Ramos (cell line): ENCODE measurements around the gene MAPK1.
"Not testable (repeated sequence)": the region's sequence is repeated elsewhere in the genome, so short reads cannot be mapped to it uniquely, and the experiment has no call there.

Experiments
- in situ Hi-C: fragments of 300-500 bp; cut with MboI; formaldehyde crosslinking; loops from one replicate; pipeline ENCODE4 v1.14.3; 2022; ENCODE audit warnings: low sequenced_read_pairs; ENCODE audit not compliant: unreplicated experiment

The MAPK1 gene

DNA sequence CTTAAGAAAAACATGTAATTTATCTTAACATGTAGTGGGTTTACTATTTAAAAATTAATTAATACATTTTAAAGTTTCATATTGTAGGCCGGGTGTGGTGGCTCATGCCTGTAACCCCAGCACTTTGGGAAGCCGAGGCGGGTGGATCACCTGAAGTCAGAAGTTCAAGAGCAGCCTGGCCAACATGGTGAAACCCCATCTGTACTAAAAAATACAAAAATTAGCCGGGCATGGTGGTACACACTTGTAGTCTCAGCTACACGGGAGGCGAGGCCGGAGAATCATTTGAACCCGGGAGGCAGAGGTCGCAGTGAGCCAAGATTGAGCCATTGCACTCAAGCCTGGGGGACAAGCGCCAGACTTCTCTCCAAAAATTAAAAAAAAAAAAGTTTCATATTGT lies 73.7 kb downstream of the MAPK1 start:
- in situ Hi-C loops = not testable (repeated sequence)

GRCh38 chr22:21791635-21792625 lies 75.5 kb downstream of the MAPK1 start:
- in situ Hi-C loops = no loop called here

DNA sequence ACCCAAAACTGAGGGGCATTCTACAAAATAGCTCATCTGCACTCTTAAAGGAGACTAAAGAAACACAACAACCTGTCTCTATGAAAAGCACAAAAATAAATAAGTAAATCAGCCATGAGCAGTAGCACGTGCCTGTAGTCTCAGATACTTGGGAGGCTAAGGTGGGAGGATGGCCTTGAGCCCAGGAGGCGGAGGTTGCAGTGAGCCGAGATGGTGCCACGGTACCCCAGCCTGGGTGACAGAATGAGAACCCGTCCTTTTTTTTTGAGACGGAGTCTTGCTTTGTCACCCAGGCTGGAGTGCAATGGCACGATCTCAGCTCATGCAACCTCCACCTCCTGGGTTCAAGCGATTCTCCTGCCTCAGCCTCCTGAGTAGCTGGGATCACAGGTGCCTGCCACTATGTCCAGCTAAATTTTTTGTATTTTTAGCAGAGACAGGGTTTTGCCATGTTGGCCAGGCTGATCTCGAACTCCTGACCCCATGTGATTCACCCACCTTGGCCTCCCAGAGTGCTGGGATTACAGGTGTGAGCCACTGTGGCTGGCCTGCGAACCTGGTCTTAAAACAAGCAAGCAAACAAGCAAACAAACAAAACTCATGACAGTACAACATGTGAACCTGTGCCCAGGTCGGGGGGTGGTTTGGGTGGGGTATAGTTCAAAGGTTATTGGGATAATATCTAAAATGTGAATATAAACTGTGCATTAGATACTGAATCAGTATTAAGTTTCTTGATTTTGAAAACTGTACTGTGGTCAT lies 76.4 kb downstream of the MAPK1 start:
- in situ Hi-C loops = not testable (repeated sequence)

DNA sequence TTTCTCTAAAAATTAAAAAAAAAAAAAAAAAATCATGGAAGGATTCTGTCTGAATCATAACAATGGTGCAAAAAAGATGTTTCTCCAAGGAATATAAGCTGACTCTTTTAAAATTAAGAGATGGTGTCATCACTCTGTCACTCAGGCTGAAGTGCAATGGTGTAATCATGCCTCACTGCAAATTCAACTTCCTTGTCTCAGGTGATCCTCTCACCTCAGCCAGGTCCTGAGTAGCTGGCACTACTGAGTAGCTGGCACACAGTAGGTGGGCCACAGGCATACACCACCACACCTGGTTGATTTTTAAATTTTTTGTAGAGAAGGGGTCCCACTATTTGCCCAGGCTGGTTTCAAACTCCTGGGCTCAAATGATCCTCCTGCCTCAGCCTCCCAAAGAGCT lies 77.1 kb downstream of the MAPK1 start:
- in situ Hi-C loops = no loop called here

DNA sequence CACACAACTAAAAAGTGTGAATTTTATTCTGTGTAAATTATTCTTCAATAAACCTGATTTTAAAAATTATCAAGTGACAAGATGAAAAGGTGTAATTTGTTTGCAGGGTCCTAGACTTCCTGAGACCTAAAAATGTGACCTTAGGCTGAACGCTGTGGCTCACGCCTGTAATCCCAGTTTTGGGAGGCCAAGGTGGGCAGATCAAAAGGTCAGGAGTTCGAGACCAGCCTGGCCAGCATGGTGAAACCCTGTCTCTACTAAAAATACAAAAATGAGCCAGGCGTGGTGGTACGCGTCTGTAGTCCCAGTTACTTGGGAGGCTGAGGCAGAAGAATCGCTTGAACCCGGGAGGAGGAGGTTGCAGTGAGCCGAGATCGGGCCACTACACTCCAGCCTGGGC lies 79.9 kb downstream of the MAPK1 start:
- in situ Hi-C loops = not testable (repeated sequence)

DNA sequence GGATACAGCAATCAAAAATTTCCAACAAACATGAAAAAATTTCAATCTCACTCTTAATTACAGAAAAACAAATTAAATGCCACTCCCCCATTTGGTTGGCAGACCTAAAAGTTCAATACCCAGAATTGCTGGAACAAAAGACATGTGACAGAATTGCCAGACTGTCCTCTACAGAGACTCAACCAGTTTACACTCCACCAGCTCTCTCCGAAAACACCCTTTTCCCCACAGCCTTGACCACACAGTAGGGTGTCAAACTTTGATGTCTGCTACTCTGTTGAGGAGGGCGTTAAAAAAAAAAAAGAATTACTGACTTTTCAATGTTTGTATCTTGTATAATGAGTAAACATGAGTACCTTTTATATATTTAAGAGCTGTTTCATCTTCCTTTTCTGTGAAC lies 87.2 kb downstream of the MAPK1 start:
- in situ Hi-C loops = no loop called here

DNA sequence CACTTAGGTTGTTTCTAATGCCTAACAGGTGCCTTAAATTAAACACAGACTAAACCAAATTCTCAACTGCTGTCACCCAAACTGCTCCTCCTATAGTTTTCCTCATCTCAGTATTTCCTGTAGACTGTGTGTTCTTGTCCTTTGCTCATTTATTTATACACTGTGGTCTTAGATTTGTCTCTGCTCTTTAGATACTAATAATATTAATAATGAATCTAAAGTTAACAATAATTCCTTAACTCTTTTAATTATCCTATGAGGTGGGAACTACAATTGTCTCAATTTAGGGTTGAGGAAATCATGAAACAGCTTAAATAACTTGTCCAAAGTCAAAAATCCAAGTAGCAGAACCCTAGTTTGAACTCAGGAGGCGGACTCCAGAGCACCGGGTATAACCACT lies 88.0 kb downstream of the MAPK1 start:
- in situ Hi-C loops = no loop called here

DNA sequence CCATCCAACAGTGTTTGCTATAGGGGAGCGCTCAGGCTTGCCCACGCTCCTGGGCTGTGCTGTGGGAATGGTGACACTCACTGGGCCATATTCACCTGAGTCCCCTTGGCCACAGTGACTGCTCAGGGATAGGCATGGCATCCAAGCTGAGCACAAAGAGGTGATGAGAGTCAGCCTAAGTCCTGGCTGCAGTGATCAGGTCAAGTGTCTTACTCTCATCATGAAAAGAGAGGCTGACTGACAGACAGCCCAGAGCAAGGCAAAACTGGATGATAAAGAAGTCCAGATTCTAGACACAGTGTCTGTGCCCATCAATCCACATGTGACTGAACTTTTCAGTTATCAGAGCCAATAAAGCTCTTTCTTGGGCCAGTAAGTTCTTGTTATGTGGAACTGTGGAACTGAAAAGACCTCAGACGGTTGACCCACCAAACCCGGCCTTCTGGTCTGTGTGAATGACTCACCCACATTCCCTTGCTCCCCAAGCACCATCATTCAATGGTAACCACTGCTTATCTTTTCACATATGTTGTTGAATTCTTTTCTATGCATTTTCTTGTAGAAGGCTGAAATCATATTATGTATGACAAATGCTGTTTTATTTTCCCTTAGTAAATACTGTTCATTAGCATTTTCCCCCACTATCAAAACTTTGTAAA lies 88.6 kb downstream of the MAPK1 start:
- in situ Hi-C loops = no loop called here

DNA sequence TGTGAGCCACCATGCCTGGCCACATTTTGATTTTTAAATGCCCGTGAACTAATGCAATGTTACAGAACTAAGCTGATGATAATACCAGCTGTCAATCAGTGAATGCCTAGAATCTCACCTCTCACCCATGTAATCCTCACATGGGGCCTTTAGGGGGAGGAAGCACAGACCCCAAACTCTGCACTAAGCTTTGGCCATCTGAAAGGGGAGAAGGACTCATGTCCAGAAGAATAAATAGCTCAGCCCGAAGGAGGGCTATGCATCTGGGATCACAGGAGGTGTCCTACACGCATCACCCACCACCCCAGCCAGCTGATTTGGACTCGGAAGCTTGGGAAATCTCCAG lies 95.8 kb downstream of the MAPK1 start:
- in situ Hi-C loops = no loop called here

- in situ Hi-C loops = no loop called here
Measured at GRCh38 chr22:21768435-21768834, 99.0 kb downstream of the MAPK1 start.

DNA sequence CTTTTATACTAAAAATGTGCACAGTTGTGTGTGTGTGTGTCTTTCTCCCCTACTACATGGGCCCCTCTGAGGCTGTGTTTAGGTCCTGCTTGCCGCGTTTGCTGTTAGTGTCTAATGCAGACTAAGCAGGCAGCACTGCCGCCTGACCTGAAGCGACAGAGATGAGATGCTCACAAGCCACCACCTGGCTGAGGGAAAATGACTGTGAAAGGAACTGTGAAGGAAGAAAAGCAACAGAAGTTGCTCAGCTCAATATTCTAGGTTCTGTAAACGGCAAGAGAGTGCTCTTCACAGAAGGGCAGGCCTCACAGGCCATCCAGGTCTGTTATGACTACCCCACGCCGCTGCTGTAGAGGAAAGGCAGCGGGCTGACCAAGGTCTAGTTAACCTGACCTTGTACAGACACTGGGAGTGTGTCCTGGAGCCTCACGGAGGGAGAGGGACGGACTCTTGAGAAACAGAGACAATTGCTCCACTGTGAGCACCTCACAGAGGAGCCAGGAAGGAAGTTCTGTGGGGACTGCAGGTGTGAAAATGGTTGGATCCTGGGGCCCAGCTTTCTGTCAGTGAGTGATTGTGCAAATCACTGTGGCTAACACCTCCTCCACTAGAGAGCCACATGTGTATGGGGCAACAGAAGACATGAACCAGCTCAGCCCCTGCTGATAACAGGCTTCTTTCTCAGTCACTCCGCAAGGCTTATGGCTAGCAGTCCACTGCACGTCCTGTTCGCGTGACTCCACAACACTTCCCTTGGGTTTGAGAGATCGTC lies 100.6 kb downstream of the MAPK1 start:
- in situ Hi-C loops = no loop called here

DNA sequence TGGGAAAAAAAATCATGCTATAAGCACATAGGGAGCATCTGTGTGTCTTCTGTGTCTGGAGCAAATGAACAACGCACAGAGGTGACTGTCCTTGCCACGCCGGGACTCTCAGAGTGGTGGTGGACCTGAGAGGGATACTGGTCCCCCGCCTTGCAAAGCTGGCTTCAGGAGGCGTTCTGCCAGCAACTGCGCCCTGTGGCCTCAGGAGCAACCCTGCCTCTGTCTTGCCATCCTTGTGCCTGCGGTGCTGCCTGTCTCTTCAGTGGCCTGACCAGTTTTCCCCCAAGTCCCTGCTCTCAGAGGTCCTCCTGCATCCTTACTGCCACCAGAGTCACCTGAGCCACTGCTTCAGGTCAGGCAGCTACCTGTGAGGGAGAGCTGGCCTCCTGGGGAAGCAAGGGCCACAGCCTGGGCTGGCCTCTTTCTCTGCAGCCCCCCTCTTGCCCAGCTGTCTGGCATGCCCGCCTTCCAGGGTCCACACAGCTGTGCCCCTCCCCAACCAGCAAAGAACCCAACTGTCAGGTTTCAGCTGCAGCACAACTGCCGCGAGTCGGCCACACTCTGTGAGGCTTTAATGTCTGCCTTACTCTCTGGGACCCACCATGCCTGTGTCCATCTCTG lies 101.4 kb downstream of the MAPK1 start:
- in situ Hi-C loops = no loop called here

DNA sequence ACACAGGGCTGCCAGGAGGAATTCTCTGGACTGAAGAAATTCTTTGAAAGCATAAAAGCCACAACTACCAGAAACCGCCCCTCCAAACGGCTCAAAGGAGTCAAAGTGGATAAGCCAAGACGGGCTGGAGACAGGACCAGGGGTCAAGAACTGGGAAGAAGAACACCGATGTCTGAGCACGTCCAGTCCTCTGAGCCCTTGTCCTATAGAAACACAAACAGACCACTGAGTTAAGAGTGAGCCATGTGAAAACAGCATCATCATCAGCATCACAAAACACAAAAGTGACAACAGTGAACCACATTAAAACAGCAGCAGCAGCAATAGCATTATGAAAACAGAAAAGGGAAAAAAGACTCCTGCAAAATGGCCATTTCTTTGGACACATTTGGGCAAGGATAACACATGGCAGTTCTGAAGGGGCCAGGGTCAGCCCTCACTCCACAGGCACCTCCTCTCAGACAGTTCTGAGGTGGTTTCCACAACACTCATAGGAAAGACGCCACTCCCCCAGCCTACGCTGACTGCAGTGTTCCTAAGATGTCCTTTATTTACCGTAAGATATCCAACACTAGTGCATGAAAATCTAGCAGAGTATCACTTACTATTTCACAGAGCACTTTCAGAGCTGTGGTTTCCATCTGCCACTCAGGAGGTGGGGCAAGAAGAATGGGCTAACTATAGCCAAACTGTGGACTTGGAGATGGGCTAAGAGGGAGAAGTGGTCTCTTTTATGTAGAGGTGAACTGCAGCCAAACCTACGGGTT lies 103.2 kb downstream of the MAPK1 start:
- in situ Hi-C loops = no loop called here

- in situ Hi-C loops = no loop called here
Measured at GRCh38 chr22:21762712-21763581, 104.5 kb downstream of the MAPK1 start.

DNA sequence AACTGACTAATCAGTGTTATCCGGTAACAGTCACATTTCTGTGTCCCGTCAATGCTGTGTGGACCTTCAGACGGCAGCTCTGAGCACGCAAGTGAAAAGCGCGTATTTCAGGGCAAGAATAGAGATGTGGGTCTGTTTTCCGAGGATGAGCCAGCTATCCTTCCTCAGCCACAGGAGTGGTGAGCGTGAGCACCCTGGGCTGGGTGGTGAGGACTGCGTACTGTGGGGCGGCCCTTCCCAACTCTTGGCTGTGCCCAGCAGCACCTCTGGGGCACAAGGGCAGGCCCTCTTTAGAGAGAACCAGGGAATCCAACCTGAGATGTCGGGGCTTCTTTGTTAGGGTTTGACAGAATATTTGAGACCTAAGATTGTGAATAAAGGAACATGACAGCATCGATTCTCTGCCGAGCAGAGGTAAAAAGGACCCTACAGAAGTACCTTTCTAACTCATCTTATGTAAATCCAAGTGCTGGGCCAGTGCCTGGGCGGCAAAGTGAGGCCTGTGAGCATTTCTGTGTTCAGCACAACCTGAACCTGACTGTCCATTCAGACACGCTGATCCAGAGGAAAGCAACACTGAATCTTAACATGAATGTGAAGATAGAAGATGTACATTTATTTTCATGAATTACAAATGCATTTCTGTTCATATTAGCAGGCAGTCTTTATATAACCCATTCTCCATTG lies 105.3 kb downstream of the MAPK1 start:
- in situ Hi-C loops = no loop called here

- in situ Hi-C loops = no loop called here
Measured at GRCh38 chr22:21761086-21761485, 106.4 kb downstream of the MAPK1 start.

GRCh38 chr22:21760640-21761039 lies 106.8 kb downstream of the MAPK1 start:
- in situ Hi-C loops = no loop called here
